GM21528 (cell line): ENCODE results near the gene CCDC12.

ENCODE experiments used
- ATAC-seq: cut with Tn5 transposase; IDR thresholded peaks from one replicate; pipeline ENCODE4 v1.9.1; 2021; ENCODE audit warnings: mild to moderate bottlenecking, moderate library complexity; ENCODE audit not compliant: unreplicated experiment, low FRiP score

Gene CCDC12

GRCh38 chr3:46943237-46944187, 33.0 kb downstream of the CCDC12 start:
- ATAC-seq = no peak

- no peak for ATAC-seq
Measured at GRCh38 chr3:46942481-46943236, 33.9 kb downstream of the CCDC12 start.

- ATAC-seq = no peak
Measured at GRCh38 chr3:46942076-46942475, 34.5 kb downstream of the CCDC12 start.

GRCh38 chr3:46939578-46940445, 36.7 kb downstream of the CCDC12 start:
- ATAC-seq = no peak

GRCh38 chr3:46938118-46938517, 38.4 kb downstream of the CCDC12 start:
- no peak for ATAC-seq

- ATAC-seq = no peak
Measured at GRCh38 chr3:46936733-46937250, 39.8 kb downstream of the CCDC12 start.

- no peak for ATAC-seq
Measured at GRCh38 chr3:46935989-46936558, 40.5 kb downstream of the CCDC12 start.

- no peak for ATAC-seq
Measured at GRCh38 chr3:46935168-46935858, 41.2 kb downstream of the CCDC12 start.

GRCh38 chr3:46934498-46935167, 41.9 kb downstream of the CCDC12 start:
- ATAC-seq = no peak

- no peak for ATAC-seq
Measured at GRCh38 chr3:46934072-46934471, 42.5 kb downstream of the CCDC12 start.

GRCh38 chr3:46933261-46933660, 43.3 kb downstream of the CCDC12 start:
- ATAC-seq = no peak

GRCh38 chr3:46932455-46933225, 43.9 kb downstream of the CCDC12 start:
- no peak for ATAC-seq

- no peak for ATAC-seq
Measured at GRCh38 chr3:46931631-46932331, 44.8 kb downstream of the CCDC12 start.

- no peak for ATAC-seq
Measured at GRCh38 chr3:46930945-46931403, 45.6 kb downstream of the CCDC12 start.

GRCh38 chr3:46930166-46930944, 46.2 kb downstream of the CCDC12 start:
- no peak for ATAC-seq

GRCh38 chr3:46929324-46929723, 47.2 kb downstream of the CCDC12 start:
- ATAC-seq = no peak

GRCh38 chr3:46928282-46928681, 48.3 kb downstream of the CCDC12 start:
- ATAC-seq = no peak
